ENCODE measurements around the gene XPO6. TPM values are rescaled to one million over a fixed set of nuclear protein-coding genes. Genes with fewer than 3 reads are reported as not detected.
"Not testable (repeated sequence)": the region's sequence is repeated elsewhere in the genome, so short reads cannot be mapped to it uniquely, and the experiment has no call there.

XPO6 gene
- polyA plus RNA-seq, 1 experiment: 207 TPM

GRCh38 chr16:28237754-28238357, 26.1 kb upstream of the XPO6 start:
- H3K9me3 ChIP-seq (ENCODE audit: control insufficient read depth, insufficient read depth, low read length): no peaks in the 10 kb centered on the region
- no peak overlapping the region for H3K4me3 ChIP-seq (ENCODE audit: low read depth, low read length)
- ChIA-PET POLR2A (no interaction called here), CTCF (interaction anchor here (0.8 kb wide), 1 partner anchor 54 kb away, joined by 3 read pairs; no protein-coding TSS in a partner anchor)
- TF ChIP-seq CTCF (IDR thresholded peaks at IDR 0.05; ENCODE audit: low read depth, low read length): no peak
- DNase-seq (ENCODE audit: low read depth, low spot score): no peak
- H3K27me3 ChIP-seq (ENCODE audit: control insufficient read depth, insufficient read depth, low read length): no peaks in the 10 kb centered on the region
- H3K27ac ChIP-seq (ENCODE audit: low read depth, low read length): no peak overlapping the region

GRCh38 chr16:28231763-28232162, 20.0 kb upstream of the XPO6 start:
- H3K4me3 ChIP-seq (ENCODE audit: low read depth, low read length): no peak overlapping the region
- no peak overlapping the region for H3K27ac ChIP-seq (ENCODE audit: low read depth, low read length)
- H3K9me3 ChIP-seq (ENCODE audit: control insufficient read depth, insufficient read depth, low read length): no peaks in the 10 kb centered on the region
- TF ChIP-seq CTCF (IDR thresholded peaks at IDR 0.05; ENCODE audit: low read depth, low read length): no peak
- H3K27me3 ChIP-seq (ENCODE audit: control insufficient read depth, insufficient read depth, low read length): no peaks in the 10 kb centered on the region
- ChIA-PET CTCF (interaction anchor here (1.1 kb wide), 1 partner anchor 14 kb away, joined by 5 read pairs; no protein-coding TSS in a partner anchor), POLR2A (no interaction called here)
- DNase-seq (ENCODE audit: low read depth, low spot score): no peak

GRCh38 chr16:28223909-28224308, 12.1 kb upstream of the XPO6 start:
- DNase-seq (ENCODE audit: low read depth, low spot score); H3K27me3 ChIP-seq (ENCODE audit: control insufficient read depth, insufficient read depth, low read length); POLR2A ChIA-PET; H3K4me3 ChIP-seq (ENCODE audit: low read depth, low read length); CTCF ChIA-PET; H3K27ac ChIP-seq (ENCODE audit: low read depth, low read length); H3K9me3 ChIP-seq (ENCODE audit: control insufficient read depth, insufficient read depth, low read length): not testable (repeated sequence)

GRCh38 chr16:28219777-28220176, 8.0 kb upstream of the XPO6 start:
- H3K9me3 ChIP-seq (ENCODE audit: control insufficient read depth, insufficient read depth, low read length); H3K4me3 ChIP-seq (ENCODE audit: low read depth, low read length); DNase-seq (ENCODE audit: low read depth, low spot score); H3K27me3 ChIP-seq (ENCODE audit: control insufficient read depth, insufficient read depth, low read length); H3K27ac ChIP-seq (ENCODE audit: low read depth, low read length); CTCF ChIA-PET: not testable (repeated sequence)
- POLR2A ChIA-PET: interaction anchor here (0.6 kb wide), 1 partner anchor 377 kb away, joined by 9 read pairs; no protein-coding TSS in a partner anchor

- ChIA-PET CTCF (interaction anchor here (0.6 kb wide), 1 partner anchor 602 kb away, joined by 3 read pairs; no protein-coding TSS in a partner anchor), POLR2A (no interaction called here)
- no peak overlapping the region for H3K27ac ChIP-seq (ENCODE audit: low read depth, low read length)
- H3K4me3 ChIP-seq (ENCODE audit: low read depth, low read length): no peak overlapping the region
- H3K27me3 ChIP-seq (ENCODE audit: control insufficient read depth, insufficient read depth, low read length): no peaks in the 10 kb centered on the region
- no peaks in the 10 kb centered on the region for H3K9me3 ChIP-seq (ENCODE audit: control insufficient read depth, insufficient read depth, low read length)
- no peak for TF ChIP-seq CTCF (IDR thresholded peaks at IDR 0.05; ENCODE audit: low read depth, low read length)
- no peak for DNase-seq (ENCODE audit: low read depth, low spot score)
Observed at GRCh38 chr16:28219282-28219681, 7.5 kb upstream of the XPO6 start.

GRCh38 chr16:28218109-28218508, 6.3 kb upstream of the XPO6 start:
- CTCF ChIA-PET: interaction anchor here (0.7 to 2.8 kb wide), 15 partner anchors 13 to 610 kb away, joined by 3 to 18 read pairs (median 4); no protein-coding TSS in a partner anchor
- H3K27ac ChIP-seq (ENCODE audit: low read depth, low read length): no peak overlapping the region
- H3K27me3 ChIP-seq (ENCODE audit: control insufficient read depth, insufficient read depth, low read length): no peaks in the 10 kb centered on the region
- peak; percentile 18 for DNase-seq (ENCODE audit: low read depth, low spot score)
- POLR2A ChIA-PET: interaction anchor here (0.5 to 0.7 kb wide), 4 partner anchors 8 to 555 kb away, joined by 3 to 10 read pairs (median 5); no protein-coding TSS in a partner anchor
- peak; percentile 68 for TF ChIP-seq CTCF (IDR thresholded peaks at IDR 0.05; ENCODE audit: low read depth, low read length)
- no peaks in the 10 kb centered on the region for H3K9me3 ChIP-seq (ENCODE audit: control insufficient read depth, insufficient read depth, low read length)
- no peak overlapping the region for H3K4me3 ChIP-seq (ENCODE audit: low read depth, low read length)
